Measurements from ENCODE around the gene PHTF2.

- TF ChIP-seq GABPA (IDR thresholded peaks at IDR 0.05; ENCODE audit: low read depth) (no peak), MYC (IDR thresholded peaks at IDR 0.05; ENCODE audit: insufficient read depth, insufficient read length, insufficient replicate concordance, low read length, severe bottlenecking) (no peak), MEF2B (IDR thresholded peaks at IDR 0.05; ENCODE audit: partially characterized antibody, poor library complexity, severe bottlenecking) (no peak), YY1 (IDR thresholded peaks at IDR 0.05; ENCODE audit: low read depth, low read length) (no peak), TARDBP (IDR thresholded peaks at IDR 0.05; ENCODE audit: borderline replicate concordance) (no peak), NRF1 (conservative IDR thresholded peaks at IDR 0.05; ENCODE audit: low read depth, low read length) (no peak), EZH2 (IDR thresholded peaks at IDR 0.05; ENCODE audit: borderline replicate concordance, control insufficient read depth, low read depth, low read length) (no peak), ZSCAN29 (IDR thresholded peaks at IDR 0.05) (no peak), ATF7 (IDR thresholded peaks at IDR 0.05; ENCODE audit: low read depth) (no peak), FOXK2 (IDR thresholded peaks at IDR 0.05) (no peak), RUNX3 (IDR thresholded peaks at IDR 0.05; ENCODE audit: low read length) (no peak), CBFB (IDR thresholded peaks at IDR 0.05; ENCODE audit: low read depth) (no peak), POLR2AphosphoS5 (IDR thresholded peaks at IDR 0.05; ENCODE audit: low read length) (no peak)
These were observed 20.4 kb downstream of the PHTF2 start for GRCh38 chr7:77819021-77819420.
